ENCODE measurements around the gene AKR1C1.
"Not testable (repeated sequence)": the region's sequence is repeated elsewhere in the genome, so short reads cannot be mapped to it uniquely, and the experiment has no call there.

The AKR1C1 gene

GRCh38 chr10:5031588-5031987, 68.4 kb downstream of the AKR1C1 start:
- not testable (repeated sequence) for H3K4me3 ChIP-seq (ENCODE audit: low read length in 2 of 2); H3K36me3 ChIP-seq (ENCODE audit: control insufficient read depth in 2 of 2, insufficient read depth in 2 of 2, low read length in 2 of 2); H3K4me1 ChIP-seq (ENCODE audit: control insufficient read depth in 2 of 2, insufficient read depth in 2 of 2, low read length in 2 of 2); H3K27me3 ChIP-seq (ENCODE audit: control insufficient read depth in 2 of 2, insufficient read depth in 2 of 2, low read length in 2 of 2); H3K9ac ChIP-seq (ENCODE audit: low read depth in 1 of 2, low read length in 2 of 2); H3K27ac ChIP-seq (ENCODE audit: low read depth in 2 of 2, low read length in 2 of 2); H3K9me3 ChIP-seq (ENCODE audit: control insufficient read depth in 2 of 2, low read length in 2 of 2)

GRCh38 chr10:5032444-5032843, 69.2 kb downstream of the AKR1C1 start:
- H3K9me3 ChIP-seq (ENCODE audit: control insufficient read depth in 2 of 2, low read length in 2 of 2); H3K36me3 ChIP-seq (ENCODE audit: control insufficient read depth in 2 of 2, insufficient read depth in 2 of 2, low read length in 2 of 2): not testable (repeated sequence)

More at GRCh38 chr10:5032444-5032843, 69.2 kb downstream of the AKR1C1 start:
- not testable (repeated sequence) for H3K27ac ChIP-seq (ENCODE audit: low read depth in 2 of 2, low read length in 2 of 2); H3K27me3 ChIP-seq (ENCODE audit: control insufficient read depth in 2 of 2, insufficient read depth in 2 of 2, low read length in 2 of 2); H3K9ac ChIP-seq (ENCODE audit: low read depth in 1 of 2, low read length in 2 of 2); H3K4me1 ChIP-seq (ENCODE audit: control insufficient read depth in 2 of 2, insufficient read depth in 2 of 2, low read length in 2 of 2); H3K4me3 ChIP-seq (ENCODE audit: low read length in 2 of 2)
